Measurements from ENCODE around the gene SORCS2. TPM values are rescaled to one million over a fixed set of nuclear protein-coding genes. Genes with fewer than 3 reads are reported as not detected.

SORCS2 gene
- total RNA-seq, 2 experiments from 2014 or later, result 0.03 TPM; not detected in 1

DNA sequence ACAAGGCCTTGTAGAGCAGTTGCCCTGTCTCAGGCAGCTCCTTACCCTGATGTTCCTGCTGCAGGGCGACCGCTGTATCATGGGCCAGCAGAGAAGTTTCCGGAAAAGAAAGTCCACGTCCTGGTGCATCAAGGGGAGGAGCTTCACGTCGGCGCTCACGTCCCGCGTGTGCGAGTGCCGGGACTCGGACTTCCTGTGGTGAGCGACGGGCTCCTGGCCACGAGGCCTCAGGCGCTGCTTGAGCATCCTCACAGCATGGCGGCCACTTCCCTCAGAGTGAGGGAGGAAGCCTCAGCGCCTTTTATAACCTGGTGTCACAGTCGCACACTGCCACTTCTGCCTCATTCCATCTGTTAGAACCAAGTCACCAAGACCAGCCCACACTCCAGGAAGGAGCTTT is 521.8 kb downstream of the SORCS2 start:
- Histone ChIP-seq H4K20me1 (ENCODE audit: insufficient read depth, low read length) (no peaks in the 10 kb centered on the region), H3K4me1 (ENCODE audit: insufficient read depth, low read length, poor library complexity, severe bottlenecking) (no peaks in the 10 kb centered on the region), H3K27ac (ENCODE audit: low read depth, low read length, poor library complexity, severe bottlenecking) (no peak overlapping the region), H3K9me3 (ENCODE audit: low read length) (no peaks in the 10 kb centered on the region), H3K9me2 (ENCODE audit: insufficient read depth, low read length) (no peaks in the 10 kb centered on the region), H3K36me3 (ENCODE audit: insufficient read depth, low read length) (no peaks in the 10 kb centered on the region), H3K4me2 (ENCODE audit: low read length) (no peak overlapping the region), H3K4me3 (ENCODE audit: low read depth, low read length, poor library complexity, severe bottlenecking) (no peak overlapping the region), H2AFZ (ENCODE audit: low read length) (no peak overlapping the region), H3K79me2 (ENCODE audit: insufficient read depth, low read depth, low read length) (no peaks in the 10 kb centered on the region)
- intact Hi-C loops (cut with micrococcal nuclease; ENCODE audit: unreplicated experiment), result no loop called here
- BruUV-seq (replicated peaks), result no TSS peak
- ChIA-PET POLR2A (no interaction called here), CTCF (ENCODE audit: unreplicated experiment) (no interaction called here)
- TF ChIP-seq, protein P1, sequence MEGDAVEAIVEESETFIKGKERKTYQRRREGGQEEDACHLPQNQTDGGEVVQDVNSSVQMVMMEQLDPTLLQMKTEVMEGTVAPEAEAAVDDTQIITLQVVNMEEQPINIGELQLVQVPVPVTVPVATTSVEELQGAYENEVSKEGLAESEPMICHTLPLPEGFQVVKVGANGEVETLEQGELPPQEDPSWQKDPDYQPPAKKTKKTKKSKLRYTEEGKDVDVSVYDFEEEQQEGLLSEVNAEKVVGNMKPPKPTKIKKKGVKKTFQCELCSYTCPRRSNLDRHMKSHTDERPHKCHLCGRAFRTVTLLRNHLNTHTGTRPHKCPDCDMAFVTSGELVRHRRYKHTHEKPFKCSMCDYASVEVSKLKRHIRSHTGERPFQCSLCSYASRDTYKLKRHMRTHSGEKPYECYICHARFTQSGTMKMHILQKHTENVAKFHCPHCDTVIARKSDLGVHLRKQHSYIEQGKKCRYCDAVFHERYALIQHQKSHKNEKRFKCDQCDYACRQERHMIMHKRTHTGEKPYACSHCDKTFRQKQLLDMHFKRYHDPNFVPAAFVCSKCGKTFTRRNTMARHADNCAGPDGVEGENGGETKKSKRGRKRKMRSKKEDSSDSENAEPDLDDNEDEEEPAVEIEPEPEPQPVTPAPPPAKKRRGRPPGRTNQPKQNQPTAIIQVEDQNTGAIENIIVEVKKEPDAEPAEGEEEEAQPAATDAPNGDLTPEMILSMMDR (conservative IDR thresholded peaks at IDR 0.05; ENCODE audit: low read length), result no peak
- TF ChIP-seq EZH2phosphoT487 (IDR thresholded peaks at IDR 0.05; ENCODE audit: borderline replicate concordance, low read depth, low read length), result no peak
- DNase-seq (ENCODE audit: low spot score), result no peak

DNA sequence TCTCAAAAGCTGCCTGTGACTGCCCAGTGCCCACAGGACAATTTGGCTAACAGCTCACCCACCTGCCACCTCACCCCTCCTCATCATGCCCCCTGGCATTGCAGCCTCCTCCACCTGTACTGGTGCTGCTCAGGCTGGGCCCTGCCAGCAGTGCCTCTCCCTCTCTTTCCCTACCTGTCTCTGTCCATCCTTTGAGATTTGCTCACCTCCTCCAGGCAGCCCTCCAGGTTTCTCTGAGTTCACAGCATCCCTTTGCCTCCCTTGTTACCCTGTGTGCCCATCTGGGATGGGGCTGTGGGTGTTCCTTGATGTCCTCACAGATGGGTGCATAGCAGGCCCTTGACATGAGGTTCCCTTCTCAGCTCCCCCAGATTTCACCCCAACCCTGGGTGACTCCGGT is 522.4 kb downstream of the SORCS2 start:
- no peak overlapping the region for H2AFZ ChIP-seq (ENCODE audit: low read length)
- intact Hi-C loops (cut with micrococcal nuclease; ENCODE audit: unreplicated experiment), result no loop called here
- no peaks in the 10 kb centered on the region for H3K9me3 ChIP-seq (ENCODE audit: low read length)
- no peak overlapping the region for H3K4me2 ChIP-seq (ENCODE audit: low read length)
- H3K4me3 ChIP-seq (ENCODE audit: low read depth, low read length, poor library complexity, severe bottlenecking), result no peak overlapping the region
- ChIA-PET CTCF (ENCODE audit: unreplicated experiment) (no interaction called here), POLR2A (no interaction called here)
- H3K79me2 ChIP-seq (ENCODE audit: insufficient read depth, low read depth, low read length), result no peaks in the 10 kb centered on the region
- H3K36me3 ChIP-seq (ENCODE audit: insufficient read depth, low read length), result no peaks in the 10 kb centered on the region
- H3K27ac ChIP-seq (ENCODE audit: low read depth, low read length, poor library complexity, severe bottlenecking), result no peak overlapping the region
- no TSS peak for BruUV-seq (replicated peaks)
- no peak for DNase-seq (ENCODE audit: low spot score)
- no peak for TF ChIP-seq EZH2phosphoT487 (IDR thresholded peaks at IDR 0.05; ENCODE audit: borderline replicate concordance, low read depth, low read length)
- TF ChIP-seq, protein P1 (conservative IDR thresholded peaks at IDR 0.05; ENCODE audit: low read length), result no peak
- H4K20me1 ChIP-seq (ENCODE audit: insufficient read depth, low read length), result no peaks in the 10 kb centered on the region
- H3K9me2 ChIP-seq (ENCODE audit: insufficient read depth, low read length), result no peaks in the 10 kb centered on the region
- no peaks in the 10 kb centered on the region for H3K4me1 ChIP-seq (ENCODE audit: insufficient read depth, low read length, poor library complexity, severe bottlenecking)

DNA sequence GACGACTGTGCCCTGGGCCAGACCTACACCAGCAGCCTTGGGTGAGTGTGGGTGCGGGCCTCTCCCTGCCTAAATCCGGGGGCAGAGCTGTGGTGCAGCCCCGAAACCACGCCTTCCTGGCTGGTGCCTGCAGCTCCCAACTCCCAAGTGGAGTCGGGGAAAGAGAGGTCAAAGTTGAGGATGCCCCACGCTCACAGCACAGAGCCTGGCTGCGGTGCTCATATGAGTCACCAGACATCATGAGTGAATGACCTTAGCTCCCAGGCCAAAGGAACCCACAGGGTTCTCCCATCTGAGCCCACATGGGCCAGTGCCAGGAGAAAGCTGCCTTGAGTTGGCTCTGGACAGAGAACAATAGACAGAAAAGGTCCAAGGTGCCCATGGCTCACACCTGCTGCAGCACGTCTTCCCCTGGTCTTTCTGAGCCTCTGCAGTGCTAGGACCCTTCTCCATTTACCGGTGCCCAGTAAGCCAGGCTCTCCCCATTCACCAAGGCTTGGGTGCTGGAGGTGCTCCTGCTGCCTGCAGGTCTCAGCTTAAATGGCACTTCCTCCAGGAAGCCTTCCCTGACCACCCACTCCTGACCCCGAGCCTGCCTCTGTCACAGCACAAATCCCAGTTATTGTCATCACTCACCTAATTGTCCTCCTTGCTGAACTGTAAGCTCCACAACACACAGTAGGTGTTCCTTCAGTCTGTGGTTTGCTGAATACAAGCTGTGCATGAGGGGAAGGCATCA is 523.1 kb downstream of the SORCS2 start:
- ChIA-PET POLR2A (no interaction called here), CTCF (ENCODE audit: unreplicated experiment) (no interaction called here)
- H3K79me2 ChIP-seq (ENCODE audit: insufficient read depth, low read depth, low read length), result no peaks in the 10 kb centered on the region
- H3K4me3 ChIP-seq (ENCODE audit: low read depth, low read length, poor library complexity, severe bottlenecking), result no peak overlapping the region
- no peaks in the 10 kb centered on the region for H3K9me2 ChIP-seq (ENCODE audit: insufficient read depth, low read length)
- H3K9me3 ChIP-seq (ENCODE audit: low read length), result no peaks in the 10 kb centered on the region
- H2AFZ ChIP-seq (ENCODE audit: low read length), result no peak overlapping the region
- H3K4me2 ChIP-seq (ENCODE audit: low read length), result no peak overlapping the region
- H3K4me1 ChIP-seq (ENCODE audit: insufficient read depth, low read length, poor library complexity, severe bottlenecking), result no peaks in the 10 kb centered on the region
- no peak overlapping the region for H3K27ac ChIP-seq (ENCODE audit: low read depth, low read length, poor library complexity, severe bottlenecking)
- DNase-seq (ENCODE audit: low spot score), result no peak
- no peaks in the 10 kb centered on the region for H3K36me3 ChIP-seq (ENCODE audit: insufficient read depth, low read length)
- intact Hi-C loops (cut with micrococcal nuclease; ENCODE audit: unreplicated experiment), result no loop called here
- H4K20me1 ChIP-seq (ENCODE audit: insufficient read depth, low read length), result no peaks in the 10 kb centered on the region
- BruUV-seq (replicated peaks), result no TSS peak
- no peak for TF ChIP-seq EZH2phosphoT487 (IDR thresholded peaks at IDR 0.05; ENCODE audit: borderline replicate concordance, low read depth, low read length)
- TF ChIP-seq, protein P1 (conservative IDR thresholded peaks at IDR 0.05; ENCODE audit: low read length), result no peak

All from OCI-LY7 (cell line).